Neural progenitor cell (in vitro differentiated cells): ENCODE measurements around the gene SPDL1. TPM values are rescaled to one million over a fixed set of nuclear protein-coding genes. Genes with fewer than 3 reads are reported as not detected.

Experiments
- DNase-seq: peaks from one replicate; pipeline ENCODE4 v3.0.0-alpha.2; 2016; ENCODE audit warnings: low spot score
- H2AFZ ChIP-seq: fragments of 200-600 bp; sonication (generic); replicated peaks from 2 replicates; pipeline ENCODE4 v1.6.1; 2016; ENCODE audit warnings: antibody characterized with exemption
- H3F3A ChIP-seq: fragments of 200-600 bp; sonication (generic); 2 replicates; pipeline ENCODE4 v1.6.1; 2016; ENCODE audit warnings: antibody characterized with exemption, low read depth
- H3K27ac ChIP-seq: fragments of 200-600 bp; sonication (generic); 2 replicates; pipeline ENCODE4 v1.5.1; 2016; ENCODE audit warnings: mild to moderate bottlenecking
- H3K27me3 ChIP-seq: fragments of 200-600 bp; sonication (generic); 2 replicates; pipeline ENCODE4 v1.6.1; 2016; ENCODE audit warnings: mild to moderate bottlenecking, moderate library complexity
- H3K36me3 ChIP-seq: fragments of 200-600 bp; sonication (generic); 2 replicates; pipeline ENCODE4 v1.5.1; 2016
- H3K4me1 ChIP-seq: fragments of 200-600 bp; sonication (generic); 2 replicates; pipeline ENCODE4 v1.6.1; 2016; ENCODE audit warnings: mixed run types
- H3K4me2 ChIP-seq: fragments of 200-600 bp; sonication (generic); 2 replicates; pipeline ENCODE4 v1.6.1; 2016
- H3K4me3 ChIP-seq: fragments of 200-600 bp; sonication (generic); 2 replicates; pipeline ENCODE4 v1.5.1; 2016
- H3K79me2 ChIP-seq: fragments of 200-600 bp; sonication (generic); 2 replicates; pipeline ENCODE4 v1.6.1; 2016; ENCODE audit warnings: low read depth
- H3K9ac ChIP-seq: fragments of 200-600 bp; sonication (generic); 2 replicates; pipeline ENCODE4 v1.6.1; 2016
- H3K9me3 ChIP-seq: fragments of 200-600 bp; sonication (generic); 2 replicates; pipeline ENCODE4 v1.5.1; 2016; ENCODE audit warnings: low read depth
- H4K20me1 ChIP-seq: fragments of 200-600 bp; sonication (generic); 2 replicates; pipeline ENCODE4 v1.6.1; 2016; ENCODE audit warnings: low read depth
- H3K27ac Mint-ChIP-seq: 3 replicates; pipeline ENCODE4 v1.8.0; 2021; ENCODE audit warnings: mixed read lengths
- H3K27me3 Mint-ChIP-seq: 2 replicates; pipeline ENCODE4 v1.8.0; 2022; ENCODE audit warnings: low read depth, mild to moderate bottlenecking, inconsistent platforms, moderate library complexity, mixed read lengths; ENCODE audit not compliant: insufficient read depth
- H3K36me3 Mint-ChIP-seq: 3 replicates; pipeline ENCODE4 v1.8.0; 2021; ENCODE audit warnings: mixed read lengths
- H3K4me1 Mint-ChIP-seq: 3 replicates; pipeline ENCODE4 v1.8.0; 2021; ENCODE audit warnings: mixed read lengths
- H3K4me3 Mint-ChIP-seq: 3 replicates; pipeline ENCODE4 v1.8.0; 2021; ENCODE audit warnings: mild to moderate bottlenecking, moderate library complexity, mixed read lengths
- H3K9me3 Mint-ChIP-seq: 3 replicates; pipeline ENCODE4 v1.8.0; 2020; ENCODE audit warnings: mixed read lengths
- CTCF ChIP-seq: fragments of 200-600 bp; sonication (generic); IDR thresholded peaks from 2 replicates; pipeline ENCODE4 v1.5.1; 2017; ENCODE audit warnings: antibody characterized with exemption, mild to moderate bottlenecking
- EZH2 ChIP-seq: fragments of 200-600 bp; sonication (generic); IDR thresholded peaks from 2 replicates; pipeline ENCODE4 v1.6.1; 2017; ENCODE audit warnings: antibody characterized with exemption, mild to moderate bottlenecking, moderate library complexity
- EZH2phosphoT487 ChIP-seq: fragments of 200-600 bp; sonication (generic); IDR thresholded peaks from 2 replicates; pipeline ENCODE4 v1.6.1; 2017; ENCODE audit warnings: antibody characterized with exemption
- total RNA-seq: library from RNA; depleted of rRNA; stranded (reverse); fragments of >200 nt; gene quantifications from 2 replicates; pipeline ENCODE4 v1.2.3, GENCODE V29; 2015; ENCODE audit warnings: low replicate concordance

The SPDL1 gene
- total RNA-seq, 1 donor from 2014 or later, result 91.4 TPM

GRCh38 chr5:169584998-169585451 lies 1.5 kb downstream of the SPDL1 start:
- H3K4me3 Mint-ChIP-seq, result peak overlapping the region; percentile 98
- peaks cover 2% of the 10 kb centered on the region for H3K27me3 Mint-ChIP-seq
- H3K9me3 ChIP-seq, result no peaks in the 10 kb centered on the region
- peak overlapping the region; percentile 78 for H3K4me3 ChIP-seq
- peak overlapping the region; percentile 89 for H3K9ac ChIP-seq
- H4K20me1 ChIP-seq, result peaks cover 18% of the 10 kb centered on the region
- no peaks in the 10 kb centered on the region for H3K4me1 ChIP-seq
- peaks cover 53% of the 10 kb centered on the region for H3K79me2 ChIP-seq
- TF ChIP-seq CTCF, result no peak
- no peak for TF ChIP-seq EZH2
- TF ChIP-seq EZH2phosphoT487, result no peak
- H3K4me2 ChIP-seq, result peak overlapping the region; percentile 87
- H2AFZ ChIP-seq, result no peak overlapping the region
- no peak overlapping the region for H3K27ac ChIP-seq
- no peaks in the 10 kb centered on the region for H3F3A ChIP-seq
- DNase-seq, result no peak
- no peaks in the 10 kb centered on the region for H3K9me3 Mint-ChIP-seq
- peaks cover 9% of the 10 kb centered on the region for H3K36me3 ChIP-seq
- peak overlapping the region; percentile 77 for H3K27ac Mint-ChIP-seq
- peaks cover 6% of the 10 kb centered on the region for H3K27me3 ChIP-seq
- peaks cover 13% of the 10 kb centered on the region for H3K36me3 Mint-ChIP-seq
- H3K4me1 Mint-ChIP-seq, result peaks cover 11% of the 10 kb centered on the region

DNA sequence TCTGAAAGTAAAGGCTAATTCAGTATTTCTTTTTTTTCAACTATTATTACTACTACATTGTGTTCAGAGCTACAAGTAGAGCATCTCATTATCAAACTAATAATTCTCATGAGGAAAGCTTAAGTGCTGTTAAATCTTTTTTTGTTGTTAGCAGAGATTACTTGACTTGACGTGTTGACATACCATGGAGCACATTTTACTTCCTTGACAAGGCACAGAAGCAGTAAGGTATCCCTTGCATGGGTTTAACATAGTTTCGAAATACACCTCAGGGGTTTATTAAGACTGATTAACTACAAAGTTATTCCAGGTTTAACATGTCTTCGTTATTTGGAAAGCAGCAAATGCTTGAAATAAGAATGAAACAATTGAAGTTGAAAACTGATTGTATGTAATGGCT lies 7.0 kb downstream of the SPDL1 start:
- TF ChIP-seq EZH2 (no peak), EZH2phosphoT487 (no peak), CTCF (no peak)
- DNase-seq, result no peak
- no peak overlapping the region for H3K27ac ChIP-seq
- H2AFZ ChIP-seq, result no peak overlapping the region
- Mint-ChIP-seq H3K4me3 (no peak overlapping the region), H3K27me3 (no peaks in the 10 kb centered on the region), H3K27ac (no peak overlapping the region), H3K9me3 (no peaks in the 10 kb centered on the region), H3K36me3 (peaks cover 34% of the 10 kb centered on the region), H3K4me1 (no peaks in the 10 kb centered on the region)
- H3K4me2 ChIP-seq, result no peak overlapping the region
- H4K20me1 ChIP-seq, result peaks cover 15% of the 10 kb centered on the region
- H3K9me3 ChIP-seq, result no peaks in the 10 kb centered on the region
- H3F3A ChIP-seq, result no peaks in the 10 kb centered on the region
- no peaks in the 10 kb centered on the region for H3K27me3 ChIP-seq
- H3K36me3 ChIP-seq, result peaks cover 45% of the 10 kb centered on the region
- peaks cover 34% of the 10 kb centered on the region for H3K79me2 ChIP-seq
- H3K4me3 ChIP-seq, result no peak overlapping the region
- H3K4me1 ChIP-seq, result no peaks in the 10 kb centered on the region
- H3K9ac ChIP-seq, result no peak overlapping the region

- DNase-seq, result no peak
- H3K36me3 ChIP-seq, result peaks cover 51% of the 10 kb centered on the region
- peaks cover 35% of the 10 kb centered on the region for H3K36me3 Mint-ChIP-seq
These were observed 8.1 kb downstream of the SPDL1 start for GRCh38 chr5:169591636-169592035.

More at GRCh38 chr5:169591636-169592035, 8.1 kb downstream of the SPDL1 start:
- Histone ChIP-seq H3K79me2 (peaks cover 24% of the 10 kb centered on the region), H3K9me3 (no peaks in the 10 kb centered on the region), H3K27ac (no peak overlapping the region), H3K27me3 (no peaks in the 10 kb centered on the region), H3K9ac (no peak overlapping the region), H4K20me1 (peaks cover 11% of the 10 kb centered on the region), H3K4me3 (no peak overlapping the region), H3K4me1 (no peaks in the 10 kb centered on the region), H3K4me2 (no peak overlapping the region), H2AFZ (no peak overlapping the region), H3F3A (no peaks in the 10 kb centered on the region)
- TF ChIP-seq EZH2phosphoT487 (no peak), EZH2 (no peak), CTCF (no peak)
- no peak overlapping the region for H3K4me3 Mint-ChIP-seq
- H3K27me3 Mint-ChIP-seq, result no peaks in the 10 kb centered on the region
- H3K9me3 Mint-ChIP-seq, result no peaks in the 10 kb centered on the region
- no peaks in the 10 kb centered on the region for H3K4me1 Mint-ChIP-seq
- no peak overlapping the region for H3K27ac Mint-ChIP-seq
